Body of pancreas (tissue), 4 donors: ENCODE data around the gene RGS17. TPM values are rescaled to one million over a fixed set of nuclear protein-coding genes. Genes with fewer than 3 reads are reported as not detected.

Source experiments
- ATAC-seq: fragments of 150-250 bp; one replicate; pipeline ENCODE4 v1.9.1; 2016
- DNase-seq, 4 donors: peaks; one replicate each; pipeline ENCODE4 v3.0.0-alpha.2; 2019
- H3K27ac ChIP-seq, 4 donors: fragments of 200-600 bp; sonication (generic); 1 replicate in 3 of 4; 2 replicates in 1 of 4; pipeline versions ENCODE4 v1.5.1 to v1.6.1; 2016 to 2019; ENCODE audit warnings: mild to moderate bottlenecking in 1 of 4, mixed read lengths in 1 of 4, moderate library complexity in 1 of 4
- H3K27me3 ChIP-seq, 2 donors: fragments of 200-600 bp; sonication (generic); one replicate each; pipeline ENCODE4 v1.6.0; 2016; ENCODE audit warnings: mild to moderate bottlenecking in 1 of 2
- H3K36me3 ChIP-seq, 2 donors: fragments of 200-600 bp; sonication (generic); replicated peaks in 1 of 2; 2 replicates each; pipeline ENCODE4 v1.5.1; 2016; ENCODE audit warnings: low read depth in 2 of 2; ENCODE audit not compliant: insufficient read depth in 1 of 2
- H3K4me1 ChIP-seq: fragments of 200-600 bp; sonication (generic); one replicate; pipeline ENCODE4 v1.6.0; 2016
- H3K4me3 ChIP-seq, 2 donors: fragments of 200-600 bp; sonication (generic); 1 replicate in 1 of 2; 2 replicates in 1 of 2; pipeline ENCODE4 v1.5.1; 2016 to 2019
- H3K9me3 ChIP-seq, 3 donors: fragments of 200-600 bp; sonication (generic); 1 replicate in 2 of 3; 2 replicates in 1 of 3; pipeline ENCODE4 v1.5.1; 2016
- POLR2A ChIP-seq, 3 donors: fragments of 450-650 bp; IDR thresholded peaks; one replicate each; pipeline ENCODE4 v1.6.1; 2016; ENCODE audit warnings: antibody characterized with exemption in 3 of 3, mild to moderate bottlenecking in 2 of 3
- WGBS, 2 donors: methylation state at CpG; one replicate each; pipeline ENCODE4 v1.1.5; 2017; 5-methylcytosine and 5-hydroxymethylcytosine counted together
- intact Hi-C: fragments of 100-400 bp; cut with DNase I; formaldehyde crosslinking; loops from one replicate; pipeline ENCODE4 v1.15.1; 2023
- total RNA-seq, 2 donors: library from RNA; depleted of rRNA; stranded (reverse); fragments of >200 nt; gene quantifications; one replicate each; pipeline ENCODE4 v1.1.0, GENCODE V29; 2016
- TF ChIP-seq, protein P1 (sequence below), 7 experiments: fragments of 450-650 bp in 4 of 7; fragments of 200-600 bp in 3 of 7; sonication (generic) in 3 of 7; IDR thresholded peaks; one replicate each; pipeline ENCODE4 v1.5.1; 2016 to 2019; ENCODE audit warnings: antibody characterized with exemption in 7 of 7

Gene RGS17
- total RNA-seq, 2 donors from 2014 or later = 0.33 to 1.0 TPM

GRCh38 chr6:153130515-153131036, 506 bp downstream of the RGS17 start:
- Histone ChIP-seq H3K27ac (peak overlapping the region in 3 of 4 donors; percentile 32 to 76 (median 66)), H3K9me3 (no peaks in the 10 kb centered on the region), H3K4me1 (peaks cover 18% of the 10 kb centered on the region), H3K4me3 (peak overlapping the region; percentile 49 to 70), H3K36me3 (no peaks in the 10 kb centered on the region), H3K27me3 (peaks cover 0 to 6% of the 10 kb centered on the region in 2 donors)
- ATAC-seq (peak; percentile 35), DNase-seq (no peak)
- no peak for TF ChIP-seq POLR2A (IDR thresholded peaks at IDR 0.05)
- TF ChIP-seq, protein P1, sequence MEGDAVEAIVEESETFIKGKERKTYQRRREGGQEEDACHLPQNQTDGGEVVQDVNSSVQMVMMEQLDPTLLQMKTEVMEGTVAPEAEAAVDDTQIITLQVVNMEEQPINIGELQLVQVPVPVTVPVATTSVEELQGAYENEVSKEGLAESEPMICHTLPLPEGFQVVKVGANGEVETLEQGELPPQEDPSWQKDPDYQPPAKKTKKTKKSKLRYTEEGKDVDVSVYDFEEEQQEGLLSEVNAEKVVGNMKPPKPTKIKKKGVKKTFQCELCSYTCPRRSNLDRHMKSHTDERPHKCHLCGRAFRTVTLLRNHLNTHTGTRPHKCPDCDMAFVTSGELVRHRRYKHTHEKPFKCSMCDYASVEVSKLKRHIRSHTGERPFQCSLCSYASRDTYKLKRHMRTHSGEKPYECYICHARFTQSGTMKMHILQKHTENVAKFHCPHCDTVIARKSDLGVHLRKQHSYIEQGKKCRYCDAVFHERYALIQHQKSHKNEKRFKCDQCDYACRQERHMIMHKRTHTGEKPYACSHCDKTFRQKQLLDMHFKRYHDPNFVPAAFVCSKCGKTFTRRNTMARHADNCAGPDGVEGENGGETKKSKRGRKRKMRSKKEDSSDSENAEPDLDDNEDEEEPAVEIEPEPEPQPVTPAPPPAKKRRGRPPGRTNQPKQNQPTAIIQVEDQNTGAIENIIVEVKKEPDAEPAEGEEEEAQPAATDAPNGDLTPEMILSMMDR (IDR thresholded peaks at IDR 0.05) = no peak
- 1% methylated on average over 14 to 51 of the region's 54 CpGs for WGBS, 2 donors
- intact Hi-C loops = no loop called here

GRCh38 chr6:153129873-153130514, 1.1 kb downstream of the RGS17 start:
- 3% methylated on average over 32 to 51 of the region's 53 CpGs for WGBS, 2 donors
- DNase-seq (peak in 1 of 4 donors; percentile 22), ATAC-seq (peak; percentile 11)

DNA sequence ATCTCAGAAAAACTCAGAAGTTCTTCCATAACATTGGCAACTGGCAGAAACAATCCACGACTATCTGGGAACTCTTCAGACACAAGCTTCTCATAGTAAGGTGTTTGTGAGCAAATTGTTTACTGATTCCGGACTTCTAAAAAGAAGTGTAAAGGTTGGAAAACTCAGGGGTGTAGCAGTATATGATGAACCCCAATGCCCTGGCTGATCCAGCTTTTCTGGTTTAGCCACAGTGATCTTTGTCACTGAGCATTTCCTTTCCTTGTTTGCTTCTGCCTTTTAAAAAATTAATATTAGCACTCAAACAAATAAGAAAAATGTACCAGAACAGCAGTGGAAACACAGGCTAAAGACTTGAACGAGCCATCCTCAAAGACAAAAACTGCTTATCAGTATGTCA, 4.9 kb downstream of the RGS17 start:
- 59 to 65% methylated on average over 3 of the region's 3 CpGs for WGBS, 2 donors
- DNase-seq = no peak

More at GRCh38 chr6:153129873-153130514, 1.1 kb downstream of the RGS17 start:
- intact Hi-C loops = no loop called here
- H3K36me3 ChIP-seq = no peaks in the 10 kb centered on the region
- H3K4me1 ChIP-seq = peaks cover 24% of the 10 kb centered on the region
- peak in 1 of 3 donors; percentile 1 for TF ChIP-seq POLR2A (IDR thresholded peaks at IDR 0.05)
- TF ChIP-seq, protein P1 (IDR thresholded peaks at IDR 0.05) = no peak
- peak overlapping the region in 1 of 2 donors; percentile 70 for H3K4me3 ChIP-seq
- H3K27ac ChIP-seq = peak overlapping the region in 1 of 4 donors; percentile 76
- H3K27me3 ChIP-seq = peaks cover 0 to 6% of the 10 kb centered on the region in 2 donors
- no peaks in the 10 kb centered on the region for H3K9me3 ChIP-seq

GRCh38 chr6:153125032-153125431, 6.0 kb downstream of the RGS17 start:
- ATAC-seq = peak; percentile 86
- H3K9me3 ChIP-seq = no peaks in the 10 kb centered on the region
- no peaks in the 10 kb centered on the region for H3K36me3 ChIP-seq
- no peak overlapping the region for H3K4me3 ChIP-seq
- intact Hi-C loops = no loop called here
- no peak overlapping the region for H3K27ac ChIP-seq
- peaks cover 0 to 6% of the 10 kb centered on the region in 2 donors for H3K27me3 ChIP-seq
- DNase-seq = no peak
- TF ChIP-seq POLR2A (IDR thresholded peaks at IDR 0.05) = no peak
- TF ChIP-seq, protein P1 (IDR thresholded peaks at IDR 0.05) = no peak
- H3K4me1 ChIP-seq = peaks cover 15% of the 10 kb centered on the region

More for the DNA sequence above, 4.9 kb downstream of the RGS17 start:
- Histone ChIP-seq H3K36me3 (no peaks in the 10 kb centered on the region), H3K27ac (no peak overlapping the region), H3K27me3 (peaks cover 0 to 6% of the 10 kb centered on the region in 2 donors), H3K4me1 (peaks cover 24% of the 10 kb centered on the region), H3K9me3 (no peaks in the 10 kb centered on the region), H3K4me3 (no peak overlapping the region)
- no peak for ATAC-seq
- TF ChIP-seq, protein P1 (IDR thresholded peaks at IDR 0.05) = no peak
- no peak for TF ChIP-seq POLR2A (IDR thresholded peaks at IDR 0.05)
- intact Hi-C loops = no loop called here
